ENCODE measurements around the gene CA14.
A peak's percentile ranks its signal among the peaks of the same experiment; 100 is the strongest.

CA14 gene

GRCh38 chr1:150269451-150269850, 11.9 kb downstream of the CA14 start:
- Histone ChIP-seq H3K36me3 (ENCODE audit: insufficient read depth, low read length) (peaks cover 29% of the 10 kb centered on the region), H3K4me2 (ENCODE audit: low read length) (peak overlapping the region; percentile 85), H3K9me2 (ENCODE audit: low read depth, low read length) (no peaks in the 10 kb centered on the region), H3K27ac (ENCODE audit: low read depth, low read length, poor library complexity, severe bottlenecking) (no peak overlapping the region), H3K79me2 (ENCODE audit: insufficient read depth, low read length) (peaks cover 10% of the 10 kb centered on the region), H2AFZ (ENCODE audit: low read length) (peak overlapping the region; percentile 50), H3K4me1 (ENCODE audit: insufficient read depth, low read length, severe bottlenecking) (peaks cover 29% of the 10 kb centered on the region), H4K20me1 (ENCODE audit: insufficient read depth, low read length) (no peaks in the 10 kb centered on the region), H3K9ac (ENCODE audit: low read length) (peak overlapping the region; percentile 87), H3K9me3 (ENCODE audit: low read length) (no peaks in the 10 kb centered on the region), H3K27me3 (ENCODE audit: insufficient read depth, low read length) (no peaks in the 10 kb centered on the region), H3K4me3 (ENCODE audit: low read depth, low read length, poor library complexity, severe bottlenecking) (peak overlapping the region; percentile 80), H3F3A (ENCODE audit: insufficient read depth, low read length) (no peaks in the 10 kb centered on the region)
- TF ChIP-seq, protein P1, sequence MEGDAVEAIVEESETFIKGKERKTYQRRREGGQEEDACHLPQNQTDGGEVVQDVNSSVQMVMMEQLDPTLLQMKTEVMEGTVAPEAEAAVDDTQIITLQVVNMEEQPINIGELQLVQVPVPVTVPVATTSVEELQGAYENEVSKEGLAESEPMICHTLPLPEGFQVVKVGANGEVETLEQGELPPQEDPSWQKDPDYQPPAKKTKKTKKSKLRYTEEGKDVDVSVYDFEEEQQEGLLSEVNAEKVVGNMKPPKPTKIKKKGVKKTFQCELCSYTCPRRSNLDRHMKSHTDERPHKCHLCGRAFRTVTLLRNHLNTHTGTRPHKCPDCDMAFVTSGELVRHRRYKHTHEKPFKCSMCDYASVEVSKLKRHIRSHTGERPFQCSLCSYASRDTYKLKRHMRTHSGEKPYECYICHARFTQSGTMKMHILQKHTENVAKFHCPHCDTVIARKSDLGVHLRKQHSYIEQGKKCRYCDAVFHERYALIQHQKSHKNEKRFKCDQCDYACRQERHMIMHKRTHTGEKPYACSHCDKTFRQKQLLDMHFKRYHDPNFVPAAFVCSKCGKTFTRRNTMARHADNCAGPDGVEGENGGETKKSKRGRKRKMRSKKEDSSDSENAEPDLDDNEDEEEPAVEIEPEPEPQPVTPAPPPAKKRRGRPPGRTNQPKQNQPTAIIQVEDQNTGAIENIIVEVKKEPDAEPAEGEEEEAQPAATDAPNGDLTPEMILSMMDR (IDR thresholded peaks at IDR 0.05; ENCODE audit: low read length) = no peak
- TF ChIP-seq EZH2 (IDR thresholded peaks at IDR 0.05; ENCODE audit: borderline replicate concordance, low read length) = no peak

DNA sequence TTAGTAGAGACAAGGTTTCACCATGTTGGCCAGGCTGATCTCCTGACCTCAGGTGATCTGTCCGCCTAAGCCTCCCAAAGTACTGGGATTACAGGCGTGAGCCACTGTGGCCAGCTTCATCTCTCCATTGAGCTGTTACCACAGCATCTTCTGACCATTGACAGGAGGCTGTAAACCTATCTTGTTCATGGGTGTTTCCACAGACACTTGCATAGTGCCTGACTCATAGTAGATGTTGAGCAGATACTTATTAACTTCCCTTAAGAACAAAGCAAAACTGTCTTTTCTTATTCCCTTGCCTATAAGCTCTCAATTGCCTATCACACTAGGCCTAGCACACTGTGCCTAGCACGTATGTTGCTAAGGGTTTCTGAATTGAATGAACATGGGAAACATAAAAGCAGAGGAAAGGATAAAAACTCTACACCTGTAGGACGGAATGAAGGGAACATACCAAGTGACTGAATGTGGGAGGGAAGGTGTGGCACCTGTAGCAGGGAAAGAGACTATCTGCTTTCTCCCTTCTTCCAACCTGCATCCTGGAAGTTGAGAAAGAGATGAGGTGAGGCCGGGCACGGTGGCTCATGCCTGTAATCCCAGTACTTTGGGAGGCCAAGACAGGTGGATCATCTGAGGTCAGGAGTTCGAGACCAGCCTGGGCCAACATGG, 13.9 kb downstream of the CA14 start:
- H3K4me3 ChIP-seq (ENCODE audit: low read depth, low read length, poor library complexity, severe bottlenecking) = no peak overlapping the region
- no peaks in the 10 kb centered on the region for H3F3A ChIP-seq (ENCODE audit: insufficient read depth, low read length)
- H2AFZ ChIP-seq (ENCODE audit: low read length) = no peak overlapping the region
- no peaks in the 10 kb centered on the region for H3K9me2 ChIP-seq (ENCODE audit: low read depth, low read length)
- no peaks in the 10 kb centered on the region for H3K9me3 ChIP-seq (ENCODE audit: low read length)
- no peak for TF ChIP-seq EZH2 (IDR thresholded peaks at IDR 0.05; ENCODE audit: borderline replicate concordance, low read length)
- TF ChIP-seq, protein P1 (IDR thresholded peaks at IDR 0.05; ENCODE audit: low read length) = no peak
- H3K4me1 ChIP-seq (ENCODE audit: insufficient read depth, low read length, severe bottlenecking) = peaks cover 29% of the 10 kb centered on the region
- H3K36me3 ChIP-seq (ENCODE audit: insufficient read depth, low read length) = peaks cover 9% of the 10 kb centered on the region; the same call in 1 of the 2 replicates
- peaks cover 10% of the 10 kb centered on the region for H3K79me2 ChIP-seq (ENCODE audit: insufficient read depth, low read length)
- H3K27me3 ChIP-seq (ENCODE audit: insufficient read depth, low read length) = no peaks in the 10 kb centered on the region
- H3K9ac ChIP-seq (ENCODE audit: low read length) = no peak overlapping the region
- H3K27ac ChIP-seq (ENCODE audit: low read depth, low read length, poor library complexity, severe bottlenecking) = no peak overlapping the region
- H4K20me1 ChIP-seq (ENCODE audit: insufficient read depth, low read length) = no peaks in the 10 kb centered on the region
- no peak overlapping the region for H3K4me2 ChIP-seq (ENCODE audit: low read length)

- H3K27ac ChIP-seq (ENCODE audit: low read depth, low read length, poor library complexity, severe bottlenecking) = no peak overlapping the region
- H3K4me1 ChIP-seq (ENCODE audit: insufficient read depth, low read length, severe bottlenecking) = peaks cover 17% of the 10 kb centered on the region
- peaks cover 4% of the 10 kb centered on the region; the same call in 1 of the 2 replicates for H3K79me2 ChIP-seq (ENCODE audit: insufficient read depth, low read length)
- no peak overlapping the region for H3K9ac ChIP-seq (ENCODE audit: low read length)
- no peaks in the 10 kb centered on the region for H3F3A ChIP-seq (ENCODE audit: insufficient read depth, low read length)
- H3K36me3 ChIP-seq (ENCODE audit: insufficient read depth, low read length) = no peaks in the 10 kb centered on the region
- H3K4me3 ChIP-seq (ENCODE audit: low read depth, low read length, poor library complexity, severe bottlenecking) = no peak overlapping the region
- no peaks in the 10 kb centered on the region for H3K27me3 ChIP-seq (ENCODE audit: insufficient read depth, low read length)
- H4K20me1 ChIP-seq (ENCODE audit: insufficient read depth, low read length) = no peaks in the 10 kb centered on the region
- no peaks in the 10 kb centered on the region for H3K9me2 ChIP-seq (ENCODE audit: low read depth, low read length)
- no peak for TF ChIP-seq EZH2 (IDR thresholded peaks at IDR 0.05; ENCODE audit: borderline replicate concordance, low read length)
- TF ChIP-seq, protein P1 (IDR thresholded peaks at IDR 0.05; ENCODE audit: low read length) = no peak
- no peak overlapping the region for H2AFZ ChIP-seq (ENCODE audit: low read length)
- no peaks in the 10 kb centered on the region for H3K9me3 ChIP-seq (ENCODE audit: low read length)
- no peak overlapping the region for H3K4me2 ChIP-seq (ENCODE audit: low read length)
Observed at GRCh38 chr1:150273311-150273710, 15.7 kb downstream of the CA14 start.
